GM12874 (cell line): ENCODE data around the gene EXD3.

Experiments
- TF ChIP-seq, protein P1 (sequence below): IDR thresholded peaks from 2 replicates; pipeline ENCODE4 v1.5.1; 2011; ENCODE audit warnings: low read depth, mild to moderate bottlenecking, control low read depth, low read length, moderate library complexity; ENCODE audit not compliant: insufficient read depth

EXD3 gene

GRCh38 chr9:137422604-137423513, at the start of gene EXD3, which contains the start of gene NOXA1:
Gene EXD3 (minus strand): TSS chr9:137423162. CDS start chr9:137395357, 27,805 bp downstream.
Gene NOXA1 (plus strand): TSS chr9:137423393. CDS start chr9:137423530, 137 bp downstream.
- TF ChIP-seq, protein P1, sequence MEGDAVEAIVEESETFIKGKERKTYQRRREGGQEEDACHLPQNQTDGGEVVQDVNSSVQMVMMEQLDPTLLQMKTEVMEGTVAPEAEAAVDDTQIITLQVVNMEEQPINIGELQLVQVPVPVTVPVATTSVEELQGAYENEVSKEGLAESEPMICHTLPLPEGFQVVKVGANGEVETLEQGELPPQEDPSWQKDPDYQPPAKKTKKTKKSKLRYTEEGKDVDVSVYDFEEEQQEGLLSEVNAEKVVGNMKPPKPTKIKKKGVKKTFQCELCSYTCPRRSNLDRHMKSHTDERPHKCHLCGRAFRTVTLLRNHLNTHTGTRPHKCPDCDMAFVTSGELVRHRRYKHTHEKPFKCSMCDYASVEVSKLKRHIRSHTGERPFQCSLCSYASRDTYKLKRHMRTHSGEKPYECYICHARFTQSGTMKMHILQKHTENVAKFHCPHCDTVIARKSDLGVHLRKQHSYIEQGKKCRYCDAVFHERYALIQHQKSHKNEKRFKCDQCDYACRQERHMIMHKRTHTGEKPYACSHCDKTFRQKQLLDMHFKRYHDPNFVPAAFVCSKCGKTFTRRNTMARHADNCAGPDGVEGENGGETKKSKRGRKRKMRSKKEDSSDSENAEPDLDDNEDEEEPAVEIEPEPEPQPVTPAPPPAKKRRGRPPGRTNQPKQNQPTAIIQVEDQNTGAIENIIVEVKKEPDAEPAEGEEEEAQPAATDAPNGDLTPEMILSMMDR: peak; percentile 90

GRCh38 chr9:137470785-137471184, 47.8 kb upstream of the EXD3 start:
- TF ChIP-seq, protein P1: no peak

DNA sequence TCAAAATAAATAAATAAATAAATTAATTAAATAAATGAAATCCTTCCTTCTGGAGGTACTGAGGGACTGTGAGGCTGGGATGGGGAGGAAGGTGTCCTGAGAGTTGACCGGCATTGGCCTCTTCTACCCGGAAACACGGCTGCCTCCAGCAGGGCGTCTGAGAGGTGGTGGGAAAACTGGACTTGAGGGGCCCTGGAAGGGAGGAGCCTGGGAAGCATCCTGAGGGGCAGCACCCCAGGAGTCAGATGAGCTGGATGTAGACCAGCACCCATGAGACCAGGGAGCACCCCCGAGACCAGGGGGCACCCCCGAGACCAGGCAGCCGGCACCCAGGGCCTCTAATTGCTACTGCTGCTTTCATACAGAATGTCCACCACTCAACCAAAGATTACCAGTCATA, 44.9 kb upstream of the EXD3 start:
- TF ChIP-seq, protein P1: no peak

GRCh38 chr9:137467161-137467581, 44.2 kb upstream of the EXD3 start:
- TF ChIP-seq, protein P1: no peak

- TF ChIP-seq, protein P1: no peak
Measured at GRCh38 chr9:137465720-137466388, 42.9 kb upstream of the EXD3 start.

GRCh38 chr9:137465000-137465719, 42.2 kb upstream of the EXD3 start:
- TF ChIP-seq, protein P1: no peak
